Amniotic epithelial cell (primary cell): ENCODE data around the gene GRIK4.

Source experiments
- DNase-seq: peaks from one replicate; pipeline ENCODE4 v3.0.0-alpha.2; 2010; ENCODE audit warnings: low read depth

The GRIK4 gene

GRCh38 chr11:120840661-120841060 lies 329.1 kb downstream of the GRIK4 start:
- DNase-seq = no peak

GRCh38 chr11:120841074-120841473 lies 329.5 kb downstream of the GRIK4 start:
- DNase-seq = no peak

- no peak for DNase-seq
Observed at GRCh38 chr11:120842195-120842594, 330.6 kb downstream of the GRIK4 start.

- DNase-seq = no peak
Observed at GRCh38 chr11:120853435-120853834, 341.9 kb downstream of the GRIK4 start.

- DNase-seq = no peak
Observed at GRCh38 chr11:120854988-120855387, 343.4 kb downstream of the GRIK4 start.

- no peak for DNase-seq
Observed at GRCh38 chr11:120857508-120857907, 346.0 kb downstream of the GRIK4 start.

GRCh38 chr11:120858740-120859139 lies 347.2 kb downstream of the GRIK4 start:
- DNase-seq = peak; percentile 8

GRCh38 chr11:120859552-120860295 lies 348.2 kb downstream of the GRIK4 start:
- no peak for DNase-seq

- peak; percentile 1 for DNase-seq
Observed at GRCh38 chr11:120863359-120863758, 351.8 kb downstream of the GRIK4 start.

- DNase-seq = no peak
Observed at GRCh38 chr11:120867024-120867423, 355.5 kb downstream of the GRIK4 start.

GRCh38 chr11:120867531-120867930 lies 356.0 kb downstream of the GRIK4 start:
- DNase-seq = no peak

GRCh38 chr11:120867988-120868387 lies 356.4 kb downstream of the GRIK4 start:
- no peak for DNase-seq

GRCh38 chr11:120869097-120869496 lies 357.5 kb downstream of the GRIK4 start:
- DNase-seq = no peak

- no peak for DNase-seq
Observed at GRCh38 chr11:120869516-120870011, 358.0 kb downstream of the GRIK4 start.

GRCh38 chr11:120871194-120871593 lies 359.6 kb downstream of the GRIK4 start:
- DNase-seq = no peak

GRCh38 chr11:120871924-120872323 lies 360.4 kb downstream of the GRIK4 start:
- no peak for DNase-seq

GRCh38 chr11:120873966-120874735 lies 362.6 kb downstream of the GRIK4 start:
- no peak for DNase-seq

GRCh38 chr11:120875986-120876385 lies 364.4 kb downstream of the GRIK4 start:
- no peak for DNase-seq

- no peak for DNase-seq
Observed at GRCh38 chr11:120877746-120878365, 366.3 kb downstream of the GRIK4 start.

- no peak for DNase-seq
Observed at GRCh38 chr11:120878781-120879180, 367.2 kb downstream of the GRIK4 start.

GRCh38 chr11:120880498-120881175 lies 369.1 kb downstream of the GRIK4 start:
- no peak for DNase-seq

- no peak for DNase-seq
Observed at GRCh38 chr11:120881596-120881995, 370.0 kb downstream of the GRIK4 start.
